ENCODE data around the gene SMPDL3B.

The SMPDL3B gene

DNA sequence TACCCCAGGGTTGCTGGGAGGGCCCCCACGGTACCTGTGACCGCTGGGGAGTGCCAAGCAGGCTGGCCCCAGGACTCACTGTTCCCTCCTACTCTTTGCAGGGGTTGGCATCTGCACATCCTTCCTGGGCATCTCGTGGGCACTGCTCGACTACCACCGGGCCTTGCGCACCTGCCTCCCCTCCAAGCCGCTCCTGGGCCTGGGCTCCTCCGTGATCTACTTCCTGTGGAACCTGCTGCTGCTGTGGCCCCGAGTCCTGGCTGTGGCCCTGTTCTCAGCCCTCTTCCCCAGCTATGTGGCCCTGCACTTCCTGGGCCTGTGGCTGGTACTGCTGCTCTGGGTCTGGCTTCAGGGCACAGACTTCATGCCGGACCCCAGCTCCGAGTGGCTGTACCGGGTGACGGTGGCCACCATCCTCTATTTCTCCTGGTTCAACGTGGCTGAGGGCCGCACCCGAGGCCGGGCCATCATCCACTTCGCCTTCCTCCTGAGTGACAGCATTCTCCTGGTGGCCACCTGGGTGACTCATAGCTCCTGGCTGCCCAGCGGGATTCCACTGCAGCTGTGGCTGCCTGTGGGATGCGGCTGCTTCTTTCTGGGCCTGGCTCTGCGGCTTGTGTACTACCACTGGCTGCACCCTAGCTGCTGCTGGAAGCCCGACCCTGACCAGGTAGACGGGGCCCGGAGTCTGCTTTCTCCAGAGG, 31.8 kb downstream of the SMPDL3B start:
- H4K20me1 ChIP-seq (ENCODE audit: insufficient read depth), result no peaks in the 10 kb centered on the region
- no peak overlapping the region for H3K4me3 ChIP-seq (IDR thresholded peaks at IDR 0.05; ENCODE audit: insufficient read depth, low read depth, low read length)
- no peak overlapping the region for H3K27ac ChIP-seq
- H3K4me1 ChIP-seq (ENCODE audit: low read depth, poor library complexity, severe bottlenecking), result no peaks in the 10 kb centered on the region
- no peaks in the 10 kb centered on the region for H3K79me2 ChIP-seq (ENCODE audit: insufficient read depth, low read depth)
- no peaks in the 10 kb centered on the region for H3K36me3 ChIP-seq (ENCODE audit: insufficient read depth)
- no peak overlapping the region for H3K4me2 ChIP-seq
- no peaks in the 10 kb centered on the region for H3K27me3 ChIP-seq (ENCODE audit: insufficient read depth, low read depth)
- no peak overlapping the region for H2AFZ ChIP-seq (ENCODE audit: low read depth)
- no peak for TF ChIP-seq CTCF (conservative IDR thresholded peaks at IDR 0.05; ENCODE audit: low read depth, low read length)
- no peak overlapping the region for H3K9ac ChIP-seq

DNA sequence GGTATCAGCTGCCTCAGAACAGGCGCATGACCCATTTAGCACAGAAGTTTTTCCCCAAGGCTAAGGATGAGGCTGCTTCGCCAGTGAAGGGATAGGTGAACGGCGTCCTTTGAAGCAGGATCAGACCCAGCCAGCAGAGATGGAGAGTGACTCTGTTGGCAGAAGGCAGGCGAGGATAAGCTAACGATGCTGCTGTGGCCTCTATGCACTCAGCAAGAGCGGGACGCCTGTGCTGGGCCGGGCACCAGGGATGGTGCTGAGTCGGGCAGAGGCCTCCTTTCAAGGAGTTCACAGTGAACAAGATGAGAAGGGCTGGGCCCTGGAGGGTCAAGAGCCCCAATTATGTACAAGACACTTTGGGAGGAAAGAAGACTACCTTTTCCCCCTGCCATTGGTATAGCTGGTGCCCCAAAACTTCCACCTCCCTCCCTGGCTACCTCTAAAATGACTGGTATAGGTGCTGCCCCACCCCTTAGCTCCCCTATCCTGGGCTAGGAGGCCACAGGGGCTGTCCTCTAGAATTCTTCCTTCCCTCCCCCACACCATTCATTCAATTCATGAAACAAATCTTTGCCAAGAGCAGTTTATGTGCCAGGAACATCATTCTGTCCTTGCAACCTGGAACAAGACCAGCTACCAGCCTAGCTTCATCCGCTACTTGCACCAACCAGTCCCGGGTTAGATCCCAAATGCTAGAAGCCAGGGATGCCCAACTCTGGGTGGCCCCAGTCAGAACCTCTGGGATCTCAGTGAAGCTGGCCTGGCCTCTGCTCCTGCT, 32.5 kb downstream of the SMPDL3B start:
- Histone ChIP-seq H3K9ac (no peak overlapping the region), H3K4me2 (no peak overlapping the region), H4K20me1 (ENCODE audit: insufficient read depth) (no peaks in the 10 kb centered on the region), H3K4me1 (ENCODE audit: low read depth, poor library complexity, severe bottlenecking) (no peaks in the 10 kb centered on the region), H3K4me3 (IDR thresholded peaks at IDR 0.05; ENCODE audit: insufficient read depth, low read depth, low read length) (no peak overlapping the region), H3K36me3 (ENCODE audit: insufficient read depth) (no peaks in the 10 kb centered on the region), H3K79me2 (ENCODE audit: insufficient read depth, low read depth) (no peaks in the 10 kb centered on the region), H3K27me3 (ENCODE audit: insufficient read depth, low read depth) (no peaks in the 10 kb centered on the region), H3K27ac (no peak overlapping the region), H2AFZ (ENCODE audit: low read depth) (no peak overlapping the region)
- TF ChIP-seq CTCF (conservative IDR thresholded peaks at IDR 0.05; ENCODE audit: low read depth, low read length), result no peak

- no peaks in the 10 kb centered on the region for H3K79me2 ChIP-seq (ENCODE audit: insufficient read depth, low read depth)
- no peak for TF ChIP-seq CTCF (conservative IDR thresholded peaks at IDR 0.05; ENCODE audit: low read depth, low read length)
- H3K36me3 ChIP-seq (ENCODE audit: insufficient read depth), result no peaks in the 10 kb centered on the region
- no peaks in the 10 kb centered on the region for H3K27me3 ChIP-seq (ENCODE audit: insufficient read depth, low read depth)
- H3K4me2 ChIP-seq, result no peak overlapping the region
- H3K27ac ChIP-seq, result no peak overlapping the region
- H3K4me1 ChIP-seq (ENCODE audit: low read depth, poor library complexity, severe bottlenecking), result no peaks in the 10 kb centered on the region
- H3K9ac ChIP-seq, result no peak overlapping the region
- no peaks in the 10 kb centered on the region for H4K20me1 ChIP-seq (ENCODE audit: insufficient read depth)
- H3K4me3 ChIP-seq (IDR thresholded peaks at IDR 0.05; ENCODE audit: insufficient read depth, low read depth, low read length), result no peak overlapping the region
- no peak overlapping the region for H2AFZ ChIP-seq (ENCODE audit: low read depth)
These were observed 33.2 kb downstream of the SMPDL3B start for GRCh38 chr1:27967884-27968466.

- Histone ChIP-seq H2AFZ (ENCODE audit: low read depth) (no peak overlapping the region), H3K9ac (no peak overlapping the region), H3K4me2 (no peak overlapping the region), H3K36me3 (ENCODE audit: insufficient read depth) (no peaks in the 10 kb centered on the region), H3K4me1 (ENCODE audit: low read depth, poor library complexity, severe bottlenecking) (no peaks in the 10 kb centered on the region), H3K4me3 (IDR thresholded peaks at IDR 0.05; ENCODE audit: insufficient read depth, low read depth, low read length) (no peak overlapping the region), H4K20me1 (ENCODE audit: insufficient read depth) (no peaks in the 10 kb centered on the region), H3K27ac (no peak overlapping the region), H3K27me3 (ENCODE audit: insufficient read depth, low read depth) (no peaks in the 10 kb centered on the region), H3K79me2 (ENCODE audit: insufficient read depth, low read depth) (no peaks in the 10 kb centered on the region)
- no peak for TF ChIP-seq CTCF (conservative IDR thresholded peaks at IDR 0.05; ENCODE audit: low read depth, low read length)
These were observed 33.9 kb downstream of the SMPDL3B start for GRCh38 chr1:27968692-27969091.

Measured in KMS-11 (cell line).